ENCODE measurements around the gene NPAS2.

The NPAS2 gene

GRCh38 chr2:100988630-100989417 is 168.9 kb downstream of the NPAS2 start:
- DNase-seq (ENCODE audit: low read depth, low spot score), result no peak

DNA sequence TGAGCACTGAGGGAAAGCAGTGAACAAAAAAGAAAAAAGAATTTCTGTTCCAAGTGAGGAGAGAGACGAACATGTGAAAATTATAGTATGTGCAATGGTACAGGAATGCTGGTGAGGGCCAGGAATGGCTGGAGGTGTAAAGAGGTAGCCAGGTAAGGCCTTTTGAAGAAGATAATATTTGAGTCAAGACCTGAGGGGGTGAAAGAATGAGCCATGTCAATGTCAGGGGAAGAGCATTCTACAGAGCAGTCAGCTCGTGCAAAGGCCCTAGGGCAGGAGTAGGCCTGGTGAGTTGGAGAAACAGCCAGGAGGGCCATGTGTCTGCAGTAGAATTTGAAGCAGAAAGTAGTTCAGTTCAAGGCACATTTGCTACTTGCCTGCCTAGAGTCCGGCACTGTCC is 169.7 kb downstream of the NPAS2 start:
- no peak for DNase-seq (ENCODE audit: low read depth, low spot score)

- DNase-seq (ENCODE audit: low read depth, low spot score), result no peak
Observed at GRCh38 chr2:100990166-100990565, 170.2 kb downstream of the NPAS2 start.

DNA sequence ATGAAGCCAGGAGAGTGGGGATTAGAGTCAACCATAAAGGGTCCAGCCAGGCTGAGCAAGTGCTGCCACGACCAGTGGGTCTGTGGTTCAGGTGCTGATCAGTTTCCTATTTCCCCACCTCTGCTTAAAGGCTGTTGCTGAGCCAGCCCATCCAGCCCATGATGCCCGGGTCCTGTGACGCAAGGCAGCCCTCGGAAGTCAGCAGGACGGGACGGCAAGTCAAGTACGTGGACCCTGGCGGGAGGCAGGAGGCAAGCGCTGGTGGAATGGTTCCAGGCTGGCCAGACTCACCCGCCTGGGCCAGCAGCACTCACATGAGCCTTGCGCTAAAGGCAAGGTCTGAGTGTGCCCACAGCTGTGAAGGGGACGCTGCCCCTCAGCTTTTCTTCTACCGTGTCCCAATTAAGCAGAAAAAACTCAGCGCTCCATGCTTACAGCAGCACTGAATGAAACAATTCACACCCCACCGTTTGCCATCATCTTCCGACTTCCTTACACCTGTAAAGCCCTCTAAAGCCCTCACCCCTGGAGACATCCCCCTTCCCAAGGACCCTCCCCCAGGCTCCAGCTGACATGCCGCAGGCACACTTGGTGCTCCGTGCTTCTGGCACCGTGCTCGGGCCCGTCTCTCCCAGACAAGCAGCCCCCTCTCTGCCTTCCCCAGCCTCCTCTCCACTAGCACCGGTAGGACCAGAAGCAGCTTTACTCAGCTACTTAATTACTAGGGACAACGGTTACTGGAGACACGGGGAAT is 170.9 kb downstream of the NPAS2 start:
- DNase-seq (ENCODE audit: low read depth, low spot score), result no peak

DNA sequence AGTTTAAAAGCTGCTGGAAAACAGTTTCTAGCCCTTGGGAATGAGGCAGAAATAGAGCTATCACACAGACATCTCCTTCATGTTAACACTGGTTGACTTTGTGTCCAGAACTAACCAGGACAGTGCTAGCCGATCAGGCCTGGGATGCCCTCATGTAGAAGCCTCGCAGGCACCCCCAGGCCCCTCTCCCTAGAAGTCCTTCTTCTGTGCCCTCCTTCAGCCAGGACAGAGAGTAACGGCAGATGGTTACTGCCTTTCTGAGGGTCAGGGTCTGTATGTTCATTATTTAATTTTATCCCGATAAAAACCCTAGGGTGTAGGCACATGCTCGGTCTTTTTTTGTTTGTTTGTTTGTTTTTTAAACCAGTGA is 171.4 kb downstream of the NPAS2 start:
- no peak for DNase-seq (ENCODE audit: low read depth, low spot score)

- no peak for DNase-seq (ENCODE audit: low read depth, low spot score)
Observed at GRCh38 chr2:100992262-100992661, 172.3 kb downstream of the NPAS2 start.

DNA sequence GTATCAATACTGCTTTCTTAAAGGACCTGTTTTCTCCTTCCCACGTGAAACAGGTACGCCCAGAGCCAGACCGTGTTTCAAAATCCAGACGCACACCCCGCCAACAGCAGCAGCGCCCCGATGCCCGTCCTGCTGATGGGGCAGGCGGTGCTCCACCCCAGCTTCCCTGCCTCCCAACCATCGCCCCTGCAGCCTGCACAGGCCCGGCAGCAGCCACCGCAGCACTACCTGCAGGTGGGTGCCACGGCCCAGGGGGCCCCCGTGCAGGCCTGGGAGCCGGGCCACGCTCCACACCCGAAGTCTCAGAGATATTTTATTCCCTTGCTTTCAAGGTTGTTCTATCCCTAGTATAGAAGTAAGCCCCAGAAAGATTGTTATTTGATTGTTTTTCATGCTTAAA is 173.4 kb downstream of the NPAS2 start:
- no peak for DNase-seq (ENCODE audit: low read depth, low spot score)

GRCh38 chr2:100995309-100996075 is 175.6 kb downstream of the NPAS2 start:
- no peak for DNase-seq (ENCODE audit: low read depth, low spot score)

- no peak for DNase-seq (ENCODE audit: low read depth, low spot score)
Observed at GRCh38 chr2:100997509-100998234, 177.7 kb downstream of the NPAS2 start.

GRCh38 chr2:100998235-100998573 is 178.3 kb downstream of the NPAS2 start:
- no peak for DNase-seq (ENCODE audit: low read depth, low spot score)

GRCh38 chr2:100999995-101000394 is 180.1 kb downstream of the NPAS2 start:
- no peak for DNase-seq (ENCODE audit: low read depth, low spot score)

- DNase-seq (ENCODE audit: low read depth, low spot score), result peak; percentile 98
Observed at GRCh38 chr2:101001691-101002561, 182.0 kb downstream of the NPAS2 start, which contains the start of gene RPL31. Gene RPL31 (plus strand): TSS chr2:101002289. CDS start chr2:101002702, 413 bp downstream.

DNA sequence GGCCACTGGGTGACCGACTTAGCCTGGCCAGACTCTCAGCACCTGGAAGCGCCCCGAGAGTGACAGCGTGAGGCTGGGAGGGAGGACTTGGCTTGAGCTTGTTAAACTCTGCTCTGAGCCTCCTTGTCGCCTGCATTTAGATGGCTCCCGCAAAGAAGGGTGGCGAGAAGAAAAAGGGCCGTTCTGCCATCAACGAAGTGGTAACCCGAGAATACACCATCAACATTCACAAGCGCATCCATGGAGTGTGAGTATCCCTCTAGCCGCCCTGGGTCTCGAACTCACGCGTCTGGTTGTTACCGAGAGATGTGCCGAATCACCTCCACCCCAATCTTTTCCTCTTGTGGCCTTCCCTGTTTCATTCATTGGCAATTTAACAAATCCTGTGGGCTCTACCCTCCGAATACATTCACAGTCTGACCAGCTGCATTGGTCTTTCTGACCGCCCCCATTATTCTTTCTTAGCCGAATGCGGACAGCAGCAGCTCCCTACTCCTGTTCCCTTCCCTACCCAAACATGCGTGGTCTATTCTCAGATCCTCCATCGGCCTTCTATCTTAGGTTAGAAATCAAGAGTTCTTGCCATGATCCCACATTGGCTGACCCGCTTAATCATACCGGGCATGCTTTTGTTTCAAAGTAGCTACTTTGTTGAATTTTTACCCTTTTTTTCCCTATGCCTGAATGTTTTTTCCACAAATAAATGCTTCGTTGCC is 182.8 kb downstream of the NPAS2 start:
- DNase-seq (ENCODE audit: low read depth, low spot score), result peak; percentile 49

DNA sequence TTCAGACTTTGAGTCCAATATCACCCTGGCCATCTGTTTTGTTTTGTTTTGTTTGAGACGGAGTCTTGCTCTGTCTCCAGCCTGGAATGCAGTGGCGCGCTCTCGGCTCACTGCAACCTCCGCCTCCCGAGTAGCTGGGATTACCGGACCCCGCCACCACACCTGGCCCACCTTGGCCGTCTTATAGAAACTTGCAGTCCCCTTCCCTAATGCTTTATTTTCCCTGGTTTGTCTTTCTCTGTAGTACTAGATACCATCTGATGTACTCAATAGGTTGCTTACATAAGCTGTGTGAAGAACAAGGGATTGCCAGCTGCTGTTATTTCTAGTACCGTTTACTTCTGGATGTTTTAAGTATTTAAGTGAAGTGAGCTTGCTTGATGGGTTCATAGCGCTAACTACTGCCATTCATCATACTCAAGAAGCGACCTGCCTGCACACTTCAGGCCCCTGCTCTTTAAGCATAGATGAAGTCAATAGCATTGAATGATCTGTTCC is 183.4 kb downstream of the NPAS2 start:
- DNase-seq (ENCODE audit: low read depth, low spot score), result peak; percentile 39

- DNase-seq (ENCODE audit: low read depth, low spot score), result no peak
Observed at GRCh38 chr2:101004620-101005325, 184.8 kb downstream of the NPAS2 start.

- no peak for DNase-seq (ENCODE audit: low read depth, low spot score)
Observed at GRCh38 chr2:101006065-101006715, 186.3 kb downstream of the NPAS2 start.

DNA sequence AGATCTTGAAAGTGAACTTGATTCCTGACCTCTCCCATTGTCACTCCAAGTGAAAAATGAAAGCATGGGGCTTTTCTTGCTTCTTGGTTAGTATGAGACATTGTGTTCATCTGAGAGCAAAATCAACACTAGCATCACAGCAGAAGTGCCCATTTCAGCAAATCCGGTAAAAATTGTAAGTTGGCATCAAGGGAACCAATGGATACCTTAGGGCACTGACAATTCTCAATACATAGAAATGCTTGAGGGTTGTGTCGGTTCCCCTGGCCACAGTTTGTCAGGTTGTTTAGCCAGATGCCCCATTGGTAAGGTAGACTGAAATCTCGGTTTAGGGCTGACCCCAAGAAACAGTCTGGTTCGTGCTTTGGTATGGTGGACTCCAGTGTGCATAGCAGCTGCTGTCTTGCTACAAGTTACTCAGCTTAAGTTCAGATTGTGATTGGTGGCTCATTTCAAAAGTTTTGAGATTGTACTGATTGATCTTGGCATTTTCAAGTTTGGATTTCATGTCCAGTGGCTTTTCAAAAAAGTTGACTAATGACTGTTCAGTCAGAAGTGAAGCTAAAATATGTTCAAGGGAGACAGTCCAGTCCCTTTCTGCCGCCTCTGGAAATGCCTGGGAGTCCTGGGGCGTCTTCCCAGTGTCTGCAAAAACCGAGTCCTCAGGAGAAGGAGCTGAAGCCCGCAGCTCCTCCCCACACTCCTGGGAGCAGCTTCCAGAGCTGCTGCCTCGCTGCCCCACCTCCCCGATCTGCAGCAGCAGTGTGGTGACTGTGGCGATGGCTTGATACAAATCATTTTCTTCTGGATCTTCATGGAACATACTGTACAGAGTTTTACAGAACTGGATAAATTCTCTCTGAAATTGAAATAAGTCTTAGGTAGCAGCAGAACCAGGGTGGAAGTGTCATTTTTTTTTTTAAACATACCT is 187.7 kb downstream of the NPAS2 start:
- no peak for DNase-seq (ENCODE audit: low read depth, low spot score)

DNA sequence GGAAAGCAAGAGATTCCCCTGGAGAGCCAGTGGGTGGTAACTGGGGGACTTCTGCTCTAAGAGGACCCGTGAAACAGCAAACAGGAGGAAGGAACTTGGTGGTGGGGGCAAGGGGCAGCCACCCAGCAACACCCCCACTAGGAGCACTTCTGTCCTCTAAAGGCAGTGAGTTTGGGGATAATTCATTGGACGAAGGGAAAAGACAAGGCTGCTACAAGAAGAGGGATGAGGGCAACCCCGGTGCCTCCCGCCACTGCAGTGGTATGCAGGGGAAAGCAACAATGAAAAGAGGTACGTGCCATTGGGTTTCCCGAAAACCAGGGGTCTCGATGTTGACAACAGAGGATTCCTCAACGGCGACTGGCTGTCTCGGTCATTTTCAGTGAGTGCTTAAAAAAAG is 191.2 kb downstream of the NPAS2 start:
- no peak for DNase-seq (ENCODE audit: low read depth, low spot score)
